T47D (cell line): ENCODE measurements around the gene NMU.
"Not testable (repeated sequence)": the region's sequence is repeated elsewhere in the genome, so short reads cannot be mapped to it uniquely, and the experiment has no call there.

Source experiments
- DNase-seq, 2 experiments: peaks; one replicate each; pipeline versions ENCODE4 v3.0.0 to v3.0.0-alpha.2; 2011 to 2012; ENCODE audit warnings: low read depth in 1 of 2, low spot score in 1 of 2
- JUND ChIP-seq: IDR thresholded peaks from 2 replicates; pipeline ENCODE4 v1.6.1; 2012; ENCODE audit warnings: low read depth
- in situ Hi-C: cut with HindIII; loops from 2 replicates; pipeline ENCODE4 v1.10.0; 2016; ENCODE audit warnings: low sequenced_read_pairs, low pct_unique_long_range_greater_than_20kb

The NMU gene

GRCh38 chr4:55575513-55575912 lies 60.6 kb downstream of the NMU start:
- no peak for DNase-seq
- in situ Hi-C loops, result no loop called here
- TF ChIP-seq JUND, result no peak

GRCh38 chr4:55574252-55574651 lies 61.8 kb downstream of the NMU start:
- TF ChIP-seq JUND, result no peak
- in situ Hi-C loops, result no loop called here
- DNase-seq, result no peak

GRCh38 chr4:55571806-55572205 lies 64.3 kb downstream of the NMU start:
- no peak for DNase-seq
- in situ Hi-C loops, result no loop called here

GRCh38 chr4:55568905-55569504 lies 67.1 kb downstream of the NMU start:
- TF ChIP-seq JUND, result no peak
- DNase-seq, result no peak
- in situ Hi-C loops, result no loop called here

More at GRCh38 chr4:55571806-55572205, 64.3 kb downstream of the NMU start:
- no peak for TF ChIP-seq JUND

GRCh38 chr4:55561889-55562288 lies 74.2 kb downstream of the NMU start:
- DNase-seq, result no peak
- no peak for TF ChIP-seq JUND
- in situ Hi-C loops, result no loop called here

GRCh38 chr4:55560096-55560495 lies 76.0 kb downstream of the NMU start:
- no peak for DNase-seq
- TF ChIP-seq JUND, result no peak
- in situ Hi-C loops, result no loop called here

DNA sequence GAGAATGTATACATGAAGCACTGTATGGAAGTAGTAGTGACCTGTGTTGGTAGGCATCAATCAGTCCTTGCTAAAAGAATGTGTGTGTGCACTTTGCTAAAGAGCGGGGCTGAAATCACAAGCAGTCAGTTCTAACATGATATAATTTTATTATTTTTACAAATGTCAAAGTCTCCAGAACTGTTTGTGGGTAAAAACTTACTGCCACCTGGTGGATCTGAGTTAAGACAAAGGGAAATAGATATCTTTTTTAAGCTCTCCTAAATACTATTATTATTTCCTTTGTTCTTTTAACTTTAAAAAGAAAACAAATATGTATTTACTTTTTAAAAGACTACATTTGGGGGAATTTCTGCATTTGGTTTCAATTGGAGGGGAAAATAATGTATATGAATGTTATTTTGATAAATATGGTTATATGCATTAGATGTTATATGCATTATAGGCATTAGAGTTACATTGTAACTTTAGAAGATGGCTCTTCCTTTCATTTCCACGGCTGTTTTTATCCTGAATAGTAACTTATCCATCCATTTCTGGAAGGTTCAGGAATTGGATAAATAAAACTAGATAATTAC lies 81.6 kb downstream of the NMU start:
- peak in 1 of 2 experiments; percentile 42 for DNase-seq
- in situ Hi-C loops, result no loop called here
- no peak for TF ChIP-seq JUND

DNA sequence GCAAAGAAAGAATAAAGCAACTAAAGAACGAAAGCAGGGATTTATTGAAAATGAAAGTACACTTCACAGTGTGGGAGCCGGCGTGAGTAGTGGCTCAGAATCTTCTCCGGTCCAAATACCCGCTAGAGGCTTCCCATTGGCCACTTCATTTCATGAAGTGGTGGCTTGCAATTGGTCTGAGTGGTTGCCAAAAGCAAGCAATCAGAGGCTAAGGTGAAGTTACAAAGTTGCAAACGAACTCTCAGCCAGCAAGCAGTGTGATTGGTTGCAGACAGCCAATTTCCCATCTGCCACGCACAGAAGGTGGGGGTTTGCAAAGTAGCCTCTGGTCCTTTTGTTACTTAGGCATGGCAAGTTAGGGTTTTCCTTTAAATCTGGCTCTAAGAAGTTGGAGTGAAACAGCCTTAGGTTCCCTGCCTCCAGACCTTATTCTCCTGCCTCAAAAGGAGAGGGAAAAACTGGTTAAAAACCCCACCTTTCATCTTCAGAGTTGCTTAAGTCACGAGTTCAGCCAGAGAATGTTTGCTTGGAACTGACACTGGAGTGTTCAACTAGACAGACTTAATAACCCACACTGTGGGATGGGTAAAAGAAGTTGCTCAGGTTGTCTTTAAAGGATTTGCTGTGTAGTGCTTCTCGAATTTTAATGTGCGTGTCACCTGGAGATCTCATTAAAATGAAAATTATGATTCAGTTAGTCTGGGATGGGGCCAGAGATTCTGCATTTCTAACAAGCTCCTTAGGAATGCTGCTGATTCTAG lies 82.5 kb downstream of the NMU start:
- in situ Hi-C loops, result no loop called here
- TF ChIP-seq JUND, result no peak
- peak; percentile 31 to 89 for DNase-seq

- peak in 1 of 2 experiments; percentile 3 for DNase-seq
- in situ Hi-C loops, result not testable (repeated sequence)
Observed at GRCh38 chr4:55551964-55552363, 84.1 kb downstream of the NMU start.

DNA sequence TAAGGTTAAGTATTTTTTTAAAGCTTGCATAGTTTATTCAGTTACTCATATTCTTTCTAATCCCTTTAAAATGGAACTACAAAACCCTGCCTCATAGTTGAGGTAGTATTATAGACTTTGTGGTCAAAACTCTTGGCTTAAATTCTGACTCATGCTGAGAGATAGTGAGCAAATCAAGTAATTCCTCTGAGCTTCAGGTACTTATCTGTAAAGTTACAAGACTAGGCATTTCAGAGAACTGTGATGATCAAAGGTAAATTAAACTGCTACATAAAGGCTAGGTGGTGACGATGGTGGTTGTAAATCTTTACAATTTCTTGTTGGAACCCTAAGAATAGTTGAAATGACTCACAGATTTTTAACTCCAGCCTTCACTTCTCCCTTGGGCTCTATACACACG lies 86.2 kb downstream of the NMU start:
- TF ChIP-seq JUND, result no peak
- in situ Hi-C loops, result no loop called here
- no peak for DNase-seq

GRCh38 chr4:55547918-55548317 lies 88.2 kb downstream of the NMU start:
- in situ Hi-C loops, result no loop called here
- no peak for DNase-seq
- no peak for TF ChIP-seq JUND

DNA sequence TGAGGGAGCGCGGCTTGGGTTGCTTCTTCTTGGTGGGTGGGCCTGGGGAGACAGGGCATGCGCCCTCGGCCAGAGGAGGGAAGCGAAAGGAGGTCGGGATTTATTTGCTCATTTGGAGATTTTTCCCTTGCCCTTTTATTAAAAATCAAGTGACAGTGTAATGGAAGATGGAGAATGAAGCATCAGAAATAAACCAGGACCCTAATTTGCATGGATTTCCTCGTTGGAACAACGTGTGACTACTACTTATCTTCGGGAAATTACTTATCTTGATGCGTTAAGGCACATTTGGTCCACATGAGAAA lies 88.7 kb downstream of the NMU start:
- DNase-seq, result no peak

GRCh38 chr4:55546756-55547465 lies 89.2 kb downstream of the NMU start, which contains the start of gene CLOCK:
Gene CLOCK, minus strand, starts transcription at chr4:55546909. Its CDS starts 64,124 bp downstream, at chr4:55482785.
- in situ Hi-C loops, result no loop called here
- no peak for TF ChIP-seq JUND
- DNase-seq, result peak; percentile 62 to 81

More for the DNA sequence above, 88.7 kb downstream of the NMU start:
- TF ChIP-seq JUND, result no peak
- in situ Hi-C loops, result no loop called here
